Melanocyte of skin (primary cell): ENCODE data around the gene SMIM30. TPM values are rescaled to one million over a fixed set of nuclear protein-coding genes. Genes with fewer than 3 reads are reported as not detected.

Experiments used
- total RNA-seq, 2 donors: library from RNA; depleted of rRNA; stranded (reverse); fragments of >200 nt; gene quantifications; 2 replicates each; pipeline ENCODE4 v1.2.3, GENCODE V29; 2012

Gene SMIM30, protein sequence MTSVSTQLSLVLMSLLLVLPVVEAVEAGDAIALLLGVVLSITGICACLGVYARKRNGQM
- total RNA-seq = 10 to 100 TPM; 68.6 to 79.5 TPM

DNA sequence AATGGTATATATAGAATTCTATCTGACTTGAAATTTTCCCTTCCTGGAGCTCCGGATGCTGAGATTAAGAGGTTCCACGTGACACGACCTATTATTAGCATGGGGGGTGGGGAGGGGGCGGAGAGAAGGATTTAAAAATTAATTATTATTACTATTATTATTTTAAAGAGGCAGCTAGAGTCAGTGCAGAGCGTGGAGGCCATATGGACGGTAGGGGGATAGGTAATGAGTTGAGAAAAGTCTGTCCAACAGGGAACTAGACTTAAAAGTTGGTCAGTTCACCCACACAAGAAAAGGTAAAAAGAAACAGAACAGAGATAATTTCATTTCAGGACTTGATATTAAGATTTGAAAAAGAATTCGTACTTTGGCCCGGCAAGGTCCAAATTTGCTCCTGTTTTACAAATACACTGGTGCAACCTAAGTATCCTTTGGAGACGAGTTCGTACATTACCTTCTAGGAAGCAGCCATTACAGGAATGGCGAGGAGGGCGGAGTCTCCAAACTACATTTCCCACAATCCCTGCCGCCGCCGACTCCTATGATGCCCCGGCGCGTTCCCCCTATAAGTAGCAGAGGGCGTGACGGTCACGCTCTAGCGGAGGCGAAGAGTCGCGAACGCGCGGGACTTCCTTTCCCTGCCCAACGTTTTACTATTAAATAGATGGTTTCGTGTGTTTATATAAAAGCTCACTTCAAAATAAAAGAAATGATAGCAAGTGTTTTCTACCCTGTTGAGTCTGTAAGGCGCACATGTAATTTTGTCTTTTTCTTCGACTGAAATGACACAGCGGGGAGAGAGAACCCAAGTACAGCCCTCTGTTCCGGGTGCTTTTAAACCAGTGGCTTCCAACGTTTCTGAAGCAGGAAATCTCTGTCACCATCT is at the start of gene SMIM30:
Gene SMIM30 (minus strand): TSS at position 481 of the 886 bp plus-strand sequence. CDS start 976 bp downstream, outside the sequence.

DNA sequence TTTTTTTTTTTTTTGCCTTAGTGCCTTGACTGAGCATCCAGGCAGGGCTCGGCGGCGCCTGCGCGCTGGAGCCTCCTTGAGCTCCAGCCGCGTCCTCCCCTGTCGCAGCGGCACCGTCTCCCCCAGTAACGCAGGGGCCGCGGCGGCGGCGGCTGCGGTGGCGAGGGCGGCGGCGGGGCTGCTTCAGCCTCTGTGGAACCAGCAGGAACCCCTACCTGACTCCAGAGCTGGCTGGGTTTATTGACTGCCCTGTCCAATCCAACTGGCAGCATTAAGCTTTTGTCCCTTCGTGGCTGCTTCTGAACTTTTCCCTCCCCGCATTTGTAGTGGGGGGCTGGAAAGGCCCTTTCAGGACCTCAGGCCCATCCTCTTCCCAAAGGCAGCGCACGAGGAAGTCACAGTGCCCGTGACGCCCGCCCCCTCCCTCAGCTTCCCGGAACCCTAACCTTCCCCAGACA is 31.9 kb downstream of the SMIM30 start, which contains the start of gene GPR85:
Gene GPR85 (minus strand): TSS at position 397 of the 458 bp plus-strand sequence. CDS start 2,106 bp downstream, outside the sequence.

Other genes starting within 250 kb of the SMIM30 start
- gene GPR85, start 31.7 kb downstream of the SMIM30 start, total RNA-seq = 10 to 100 TPM in 1 of 2 donors, 1 to 10 TPM in 1; 7.0 to 12.0 TPM